SKM-1 (cell line): ENCODE measurements around the gene VIPR1.

Source experiments
- DNase-seq: peaks from one replicate; lab custom pipeline; 2025; ENCODE audit not compliant: unreplicated experiment; lab: John Stamatoyannopoulos, UW

Gene VIPR1

DNA sequence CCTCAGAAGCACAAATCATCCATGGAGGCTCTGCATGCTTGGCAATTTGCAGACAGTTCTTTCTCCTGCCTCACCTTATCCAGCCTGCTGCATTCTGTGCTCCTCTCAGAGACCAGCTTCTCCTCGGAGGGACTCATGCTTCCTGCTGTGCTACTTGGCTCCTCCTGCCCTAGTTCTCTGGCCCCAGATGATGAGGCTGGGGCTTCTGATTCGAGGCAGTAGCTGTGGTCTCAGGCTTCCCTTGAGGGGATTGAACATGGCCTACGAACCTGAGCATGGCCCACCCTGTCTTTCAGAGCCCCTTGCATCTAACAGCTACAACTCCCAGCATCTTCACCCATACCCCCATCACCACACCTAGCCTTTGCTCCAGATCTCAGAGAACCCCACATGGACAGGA, 6.7 kb downstream of the VIPR1 start:
- DNase-seq, result no peak

DNA sequence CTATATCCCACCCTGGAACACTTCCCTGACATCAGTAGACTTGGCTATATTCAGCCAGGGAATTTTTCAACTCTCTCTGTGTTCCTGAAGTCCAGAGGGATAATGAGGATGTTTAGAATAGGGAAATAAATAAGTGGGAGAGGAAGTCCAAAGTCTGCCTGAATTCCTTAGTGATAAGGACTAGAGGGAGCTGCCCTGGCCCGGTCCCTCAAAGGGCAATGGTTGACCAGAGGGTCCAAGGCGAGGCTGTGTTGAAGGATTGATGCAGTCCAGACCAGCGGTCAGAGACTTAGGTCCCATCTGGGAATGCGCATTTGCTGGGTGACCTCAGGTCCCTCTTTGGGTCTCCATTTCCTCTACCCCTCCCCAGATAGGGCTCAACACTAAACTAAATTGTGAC, 7.9 kb downstream of the VIPR1 start:
- no peak for DNase-seq

GRCh38 chr3:42511201-42511600, 8.8 kb downstream of the VIPR1 start:
- no peak for DNase-seq

DNA sequence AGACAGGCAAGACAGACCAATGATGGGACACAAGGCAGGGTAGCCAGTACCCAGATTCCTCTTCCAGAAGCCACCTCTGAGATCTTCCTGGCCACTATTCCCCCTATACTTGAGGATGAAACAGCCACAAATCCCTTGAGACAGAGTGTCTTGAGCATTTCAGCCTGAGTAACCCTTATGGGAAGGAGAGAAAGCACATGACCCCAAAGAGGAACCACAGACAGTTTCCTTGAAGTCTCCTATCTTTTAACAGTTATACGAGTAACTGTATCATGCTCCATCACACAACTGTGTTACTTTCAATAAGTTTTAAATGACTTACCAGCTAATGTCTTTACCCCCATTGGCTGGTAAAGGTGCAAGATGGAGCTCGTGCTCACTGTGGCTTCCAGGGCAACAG, 9.3 kb downstream of the VIPR1 start:
- DNase-seq, result no peak

DNA sequence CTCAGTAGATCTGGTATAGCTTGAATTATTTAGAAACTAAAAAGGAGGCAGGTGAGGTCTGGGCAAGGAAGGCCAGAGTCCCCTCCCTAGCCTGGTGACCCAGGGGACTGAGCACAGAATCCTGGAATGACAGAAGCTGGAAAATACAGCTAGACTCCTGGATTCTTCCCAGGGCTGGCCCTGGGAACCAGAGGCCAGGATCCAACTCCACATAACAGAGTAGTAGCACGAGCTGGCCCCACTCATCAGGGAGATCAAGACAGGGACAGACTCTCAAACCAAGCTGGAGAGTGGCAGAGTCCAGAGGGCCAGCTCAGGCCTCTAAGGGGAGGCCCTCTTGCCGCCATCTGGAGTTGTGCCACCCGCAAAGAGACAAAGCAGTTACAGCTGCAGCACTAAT, 10.7 kb downstream of the VIPR1 start:
- no peak for DNase-seq

- DNase-seq, result no peak
These were observed 11.1 kb downstream of the VIPR1 start for GRCh38 chr3:42513521-42513920.

- no peak for DNase-seq
These were observed 12.4 kb downstream of the VIPR1 start for GRCh38 chr3:42514876-42515275.

GRCh38 chr3:42515391-42515916, 13.0 kb downstream of the VIPR1 start:
- no peak for DNase-seq

DNA sequence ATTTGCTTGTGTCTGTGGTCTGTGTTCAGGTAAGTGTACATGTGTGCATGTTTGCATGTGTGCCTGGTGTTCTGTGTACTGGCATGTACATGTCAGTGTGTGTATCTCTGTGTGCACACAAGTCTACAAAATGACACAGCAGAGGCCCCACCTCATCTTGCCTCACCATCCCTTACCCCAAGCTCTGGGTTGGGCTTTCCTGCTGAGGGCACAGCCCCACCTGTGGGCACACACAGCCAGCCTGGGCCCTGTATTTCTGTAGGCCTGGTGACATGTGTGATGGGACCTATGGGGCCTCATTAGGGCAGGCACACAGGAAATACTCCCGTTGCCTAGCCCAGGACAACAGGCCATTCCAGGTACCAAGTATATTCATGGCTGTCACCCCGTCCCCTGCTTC, 13.5 kb downstream of the VIPR1 start:
- DNase-seq, result no peak

DNA sequence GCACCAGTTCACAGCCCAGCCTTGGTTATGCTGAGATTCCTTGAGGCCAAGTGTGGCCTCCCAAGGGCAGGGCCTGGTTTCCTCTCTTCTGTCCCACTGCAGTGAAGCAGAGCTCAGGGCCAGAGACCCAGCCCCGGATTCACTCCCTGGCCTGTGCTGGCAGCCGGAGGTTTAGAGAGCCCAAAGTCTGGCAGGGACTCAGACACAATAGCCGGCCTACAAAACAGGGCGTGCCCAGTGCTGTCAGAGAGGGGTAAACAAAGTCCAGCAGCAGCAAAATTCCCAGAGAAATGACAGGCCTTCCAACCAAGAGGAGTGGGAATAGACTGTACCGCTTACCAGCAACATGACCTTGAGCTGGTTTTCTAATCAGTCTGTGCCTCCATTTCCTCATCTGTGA, 14.0 kb downstream of the VIPR1 start:
- DNase-seq, result no peak

GRCh38 chr3:42517117-42517516, 14.7 kb downstream of the VIPR1 start:
- DNase-seq, result no peak

- DNase-seq, result no peak
These were observed 16.5 kb downstream of the VIPR1 start for GRCh38 chr3:42518800-42519567.

GRCh38 chr3:42519568-42519962, 17.1 kb downstream of the VIPR1 start:
- DNase-seq, result no peak

DNA sequence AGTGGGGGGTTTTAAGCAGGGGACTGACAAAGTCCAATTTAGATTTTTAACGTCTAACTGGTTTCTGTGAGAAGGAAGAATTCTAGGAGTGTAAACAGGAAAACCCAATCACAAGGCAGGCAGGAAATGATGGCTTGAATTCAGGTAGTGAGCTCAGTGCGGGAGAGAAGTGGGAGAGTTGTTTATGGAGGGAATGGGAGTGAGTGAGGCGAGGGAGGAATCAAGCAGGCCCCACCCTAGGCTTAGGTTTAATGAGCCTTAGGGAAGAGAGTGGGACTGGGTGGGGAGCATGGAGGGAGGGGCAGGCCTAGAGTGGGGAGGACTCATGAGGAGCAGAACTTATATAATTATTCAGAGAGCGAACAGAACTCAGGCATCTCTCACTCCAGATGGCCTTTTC, 17.9 kb downstream of the VIPR1 start:
- DNase-seq, result no peak

GRCh38 chr3:42520906-42521305, 18.5 kb downstream of the VIPR1 start:
- no peak for DNase-seq

DNA sequence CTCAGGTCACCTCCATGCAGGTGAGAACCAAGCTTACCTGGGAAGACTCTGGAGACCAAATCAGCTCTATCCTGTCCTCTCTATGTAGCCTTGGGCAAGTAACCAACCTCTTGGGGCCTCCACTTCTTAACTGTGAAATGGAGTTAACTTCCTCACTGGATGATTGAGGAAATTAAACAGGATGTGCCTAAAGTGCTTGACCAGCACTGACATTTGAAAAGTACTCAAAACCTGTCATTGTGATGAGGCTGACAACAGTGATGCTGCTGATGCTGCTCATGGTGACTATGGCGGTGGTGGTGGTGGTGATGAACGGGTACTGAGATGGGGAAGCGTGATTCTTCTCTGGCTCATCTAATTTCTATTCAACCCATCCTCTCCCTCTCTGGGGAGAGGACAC, 22.3 kb downstream of the VIPR1 start:
- peak; percentile 39 for DNase-seq

DNA sequence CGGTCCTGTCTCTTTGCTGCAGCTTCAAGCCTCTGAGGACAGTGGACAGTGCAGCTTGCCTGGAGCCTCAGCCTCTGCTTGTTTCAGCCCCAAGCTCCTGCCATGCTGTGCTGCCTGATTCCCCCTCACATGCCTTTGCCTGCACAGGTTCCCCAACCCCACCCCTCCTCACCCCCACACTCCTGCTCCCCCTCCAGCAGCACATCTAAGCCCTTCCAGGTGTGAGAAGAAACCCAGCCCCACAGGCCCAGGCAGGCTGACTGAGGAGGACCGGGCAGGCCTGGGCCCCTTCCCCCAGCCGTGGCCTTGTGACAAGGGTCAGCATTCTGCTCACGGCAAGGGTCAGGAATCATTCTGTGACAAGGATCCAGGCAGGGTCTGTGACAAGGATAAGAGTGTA, 22.8 kb downstream of the VIPR1 start:
- no peak for DNase-seq

- no peak for DNase-seq
These were observed 23.4 kb downstream of the VIPR1 start for GRCh38 chr3:42525736-42526345.

DNA sequence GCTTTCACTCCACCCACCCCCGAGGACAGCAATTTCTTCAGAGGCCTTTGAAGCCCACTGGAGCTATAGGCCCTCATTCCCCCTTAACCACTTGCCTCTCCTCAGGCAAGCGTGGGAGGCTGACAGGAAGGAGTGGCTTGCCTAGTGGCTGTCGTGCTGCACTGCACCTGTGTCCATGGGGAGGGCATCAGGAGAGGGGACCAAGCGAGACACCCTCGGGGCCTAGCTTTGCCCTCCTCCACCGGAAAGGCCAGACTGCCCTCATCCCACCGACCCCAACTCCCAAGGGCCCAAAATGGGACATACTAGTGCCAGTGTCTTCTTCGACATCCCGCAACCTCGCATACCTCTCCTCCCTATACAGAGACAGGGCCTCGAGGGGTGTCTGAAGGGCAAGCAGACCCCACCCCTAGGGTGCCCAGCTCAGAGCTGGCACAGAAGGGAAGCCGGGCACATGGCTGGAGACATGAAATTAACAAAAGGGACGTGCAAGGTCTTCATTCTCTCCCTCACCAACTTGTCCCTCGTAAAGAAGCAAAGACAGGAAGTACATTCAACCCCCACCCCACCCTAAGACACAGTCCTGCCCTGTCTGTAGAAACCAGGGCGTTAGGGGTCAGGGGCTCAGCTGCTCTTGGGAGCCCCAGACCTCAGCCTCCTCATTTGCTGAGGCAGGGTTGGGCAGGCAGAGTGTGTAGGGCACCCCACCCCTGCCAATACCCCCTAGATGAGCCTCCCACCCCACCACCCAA, 24.3 kb downstream of the VIPR1 start:
- DNase-seq, result no peak

GRCh38 chr3:42527368-42527917, 25.0 kb downstream of the VIPR1 start:
- DNase-seq, result no peak

- peak; percentile 61 for DNase-seq
These were observed 27.0 kb downstream of the VIPR1 start for GRCh38 chr3:42529468-42529867.

DNA sequence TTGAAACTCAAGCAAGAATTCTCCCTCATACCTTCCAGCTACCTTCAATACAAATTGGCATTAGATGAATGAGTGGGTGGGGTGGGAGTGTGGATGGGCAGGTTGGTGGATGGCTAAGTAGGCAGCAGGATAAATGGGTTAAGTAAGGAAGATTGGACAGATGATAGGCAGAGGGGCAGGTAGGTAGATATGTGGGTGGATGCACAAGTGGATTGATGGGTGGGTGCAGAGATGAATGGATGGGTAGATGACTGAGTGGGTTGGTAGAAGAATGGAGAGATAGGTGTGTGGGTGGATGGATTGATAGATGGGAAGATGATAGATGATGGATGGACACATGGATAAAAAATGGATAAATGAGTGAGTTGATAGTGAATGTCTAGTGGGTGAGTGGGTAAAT, 27.6 kb downstream of the VIPR1 start:
- no peak for DNase-seq
